ENCODE measurements around the gene RRAS. TPM values are rescaled to one million over a fixed set of nuclear protein-coding genes. Genes with fewer than 3 reads are reported as not detected.

Gene RRAS
- total and polyA plus RNA-seq, 2 of the 4 experiments (the other 2 are of a cell fraction): 50.2 to 241 TPM

- TF ChIP-seq USF2 (IDR thresholded peaks at IDR 0.05; ENCODE audit: low read depth, low read length) (peak; percentile 75), RFX5 (IDR thresholded peaks at IDR 0.05; ENCODE audit: low read depth, low read length) (0 out of 2 replicates have a peak, but pooled peaks have one; percentile 33), BHLHE40 (IDR thresholded peaks at IDR 0.05; ENCODE audit: low read depth, low read length) (0 out of 2 replicates have a peak, but pooled peaks have one; percentile 16)
These were observed 1.9 kb upstream of the RRAS start, which contains the start of gene SCAF1 (continued) for GRCh38 chr19:49641688-49642491.

Data from IMR-90 (cell line).